Upper lobe of left lung (tissue), 4 donors: ENCODE data around the gene KMT2E.

ENCODE experiments used
- POLR2A ChIP-seq, 4 donors: fragments of 450-650 bp; IDR thresholded peaks; one replicate each; pipeline ENCODE4 v1.5.1; 2016 to 2017; ENCODE audit warnings: antibody characterized with exemption in 4 of 4, mild to moderate bottlenecking in 2 of 4
- TF ChIP-seq, protein P1 (sequence below), 6 experiments: fragments of 450-650 bp in 4 of 6; fragments of 200-600 bp in 2 of 6; sonication (generic) in 2 of 6; IDR thresholded peaks; one replicate each; pipeline ENCODE4 v1.5.1; 2016 to 2019; ENCODE audit warnings: antibody characterized with exemption in 6 of 6

DNA sequence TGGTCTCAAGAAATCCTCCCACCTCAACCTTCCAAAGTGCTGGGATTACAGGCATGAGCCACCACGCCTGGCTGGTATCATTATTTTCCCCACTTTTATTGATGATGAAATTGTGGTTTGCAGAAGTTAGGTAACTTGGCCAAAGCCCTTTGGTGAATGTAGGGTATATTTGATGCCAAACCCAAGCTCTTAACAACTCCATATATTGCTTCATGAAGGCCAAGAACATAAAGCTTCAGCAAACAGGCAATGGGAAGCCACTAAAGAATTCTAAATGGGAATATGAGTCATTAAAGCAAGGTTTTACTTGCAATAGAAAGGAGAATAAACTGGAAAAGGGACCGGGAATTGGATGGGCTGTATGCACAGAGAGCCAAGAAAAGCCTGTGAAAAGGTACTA, 142.7 kb downstream of the KMT2E start:
- TF ChIP-seq, protein P1, sequence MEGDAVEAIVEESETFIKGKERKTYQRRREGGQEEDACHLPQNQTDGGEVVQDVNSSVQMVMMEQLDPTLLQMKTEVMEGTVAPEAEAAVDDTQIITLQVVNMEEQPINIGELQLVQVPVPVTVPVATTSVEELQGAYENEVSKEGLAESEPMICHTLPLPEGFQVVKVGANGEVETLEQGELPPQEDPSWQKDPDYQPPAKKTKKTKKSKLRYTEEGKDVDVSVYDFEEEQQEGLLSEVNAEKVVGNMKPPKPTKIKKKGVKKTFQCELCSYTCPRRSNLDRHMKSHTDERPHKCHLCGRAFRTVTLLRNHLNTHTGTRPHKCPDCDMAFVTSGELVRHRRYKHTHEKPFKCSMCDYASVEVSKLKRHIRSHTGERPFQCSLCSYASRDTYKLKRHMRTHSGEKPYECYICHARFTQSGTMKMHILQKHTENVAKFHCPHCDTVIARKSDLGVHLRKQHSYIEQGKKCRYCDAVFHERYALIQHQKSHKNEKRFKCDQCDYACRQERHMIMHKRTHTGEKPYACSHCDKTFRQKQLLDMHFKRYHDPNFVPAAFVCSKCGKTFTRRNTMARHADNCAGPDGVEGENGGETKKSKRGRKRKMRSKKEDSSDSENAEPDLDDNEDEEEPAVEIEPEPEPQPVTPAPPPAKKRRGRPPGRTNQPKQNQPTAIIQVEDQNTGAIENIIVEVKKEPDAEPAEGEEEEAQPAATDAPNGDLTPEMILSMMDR (IDR thresholded peaks at IDR 0.05), result no peak
- TF ChIP-seq POLR2A (IDR thresholded peaks at IDR 0.05), result no peak
